Measurements from ENCODE around the gene RCOR3.
"Not testable (repeated sequence)": the region's sequence is repeated elsewhere in the genome, so short reads cannot be mapped to it uniquely, and the experiment has no call there.

GRCh38 chr1:211222469-211223234 is 36.5 kb upstream of the RCOR3 start:
- TF ChIP-seq CTCF (conservative IDR thresholded peaks at IDR 0.05; ENCODE audit: low read depth, low read length); EZH2 (IDR thresholded peaks at IDR 0.05; ENCODE audit: low read length, unreplicated experiment); EZH2phosphoT487 (IDR thresholded peaks at IDR 0.05; ENCODE audit: borderline replicate concordance, low read length): not testable (repeated sequence)

Data from PC-3 (cell line).